Upper lobe of left lung (tissue), 6 donors: ENCODE measurements around the gene IL6ST. TPM values are rescaled to one million over a fixed set of nuclear protein-coding genes. Genes with fewer than 3 reads are reported as not detected.

Experiments used
- ATAC-seq, 2 donors: fragments of 200-7000 bp; cut with Tn5 transposase; one replicate each; pipeline ENCODE4 v1.9.1; 2022; ENCODE audit warnings: mild to moderate bottlenecking in 2 of 2, moderate library complexity in 2 of 2; ENCODE audit not compliant: low FRiP score in 2 of 2
- DNase-seq, 2 donors: peaks; one replicate each; pipeline ENCODE4 v3.0.0-alpha.2; 2019 to 2020
- H3K27ac ChIP-seq, 4 donors: fragments of 200-600 bp; sonication (generic); one replicate each; pipeline ENCODE4 v1.5.1; 2016 to 2019
- H3K27me3 ChIP-seq, 4 donors: fragments of 200-600 bp; sonication (generic); one replicate each; pipeline ENCODE4 v1.5.1; 2017 to 2019
- H3K36me3 ChIP-seq, 4 donors: fragments of 200-600 bp; sonication (generic); one replicate each; pipeline ENCODE4 v1.5.1; 2016 to 2019
- H3K4me1 ChIP-seq, 4 donors: fragments of 200-600 bp; sonication (generic); one replicate each; pipeline ENCODE4 v1.5.1; 2018 to 2019
- H3K4me3 ChIP-seq, 4 donors: fragments of 200-600 bp; sonication (generic); one replicate each; pipeline ENCODE4 v1.5.1; 2017 to 2019; ENCODE audit warnings: mild to moderate bottlenecking in 2 of 4, moderate library complexity in 1 of 4
- H3K9me3 ChIP-seq, 4 donors: fragments of 200-600 bp; sonication (generic); one replicate each; pipeline ENCODE4 v1.5.1; 2018 to 2019
- EP300 ChIP-seq, 4 donors: sonication (generic); formaldehyde crosslinking; IDR thresholded peaks; one replicate each; pipeline ENCODE4 v1.5.1; 2017; ENCODE audit warnings: antibody characterized with exemption in 4 of 4, control low read depth in 2 of 4
- POLR2A ChIP-seq, 4 donors: fragments of 450-650 bp; IDR thresholded peaks; one replicate each; pipeline ENCODE4 v1.5.1; 2016 to 2017; ENCODE audit warnings: antibody characterized with exemption in 4 of 4, mild to moderate bottlenecking in 2 of 4
- POLR2AphosphoS5 ChIP-seq, 2 donors: sonication (generic); formaldehyde crosslinking; IDR thresholded peaks; one replicate each; pipeline ENCODE4 v1.5.1; 2017; ENCODE audit warnings: antibody characterized with exemption in 2 of 2
- WGBS, 2 donors: methylation state at CpG; one replicate each; pipeline ENCODE4 v1.1.5; 2017 to 2018; 5-methylcytosine and 5-hydroxymethylcytosine counted together
- total RNA-seq, 6 donors: library from RNA; depleted of rRNA in 4 of 6; stranded (reverse); fragments of >200 nt in 4 of 6; gene quantifications; one replicate each; pipeline versions ENCODE4 v1.1.0 to v1.2.1, GENCODE V29; 2016 to 2021
- TF ChIP-seq, protein P1 (sequence below), 6 experiments: fragments of 450-650 bp in 4 of 6; fragments of 200-600 bp in 2 of 6; sonication (generic) in 2 of 6; IDR thresholded peaks; one replicate each; pipeline ENCODE4 v1.5.1; 2016 to 2019; ENCODE audit warnings: antibody characterized with exemption in 6 of 6
- donor health status: DM: no; HTN: no; CAD: no; lungs with moderate emphysema.
- donor health status: DM: no; HTN: yes; CAD: no; lungs with severe emphysema.

The IL6ST gene
- total RNA-seq, 6 donors from 2014 or later = 177 to 383 (median 300) TPM

DNA sequence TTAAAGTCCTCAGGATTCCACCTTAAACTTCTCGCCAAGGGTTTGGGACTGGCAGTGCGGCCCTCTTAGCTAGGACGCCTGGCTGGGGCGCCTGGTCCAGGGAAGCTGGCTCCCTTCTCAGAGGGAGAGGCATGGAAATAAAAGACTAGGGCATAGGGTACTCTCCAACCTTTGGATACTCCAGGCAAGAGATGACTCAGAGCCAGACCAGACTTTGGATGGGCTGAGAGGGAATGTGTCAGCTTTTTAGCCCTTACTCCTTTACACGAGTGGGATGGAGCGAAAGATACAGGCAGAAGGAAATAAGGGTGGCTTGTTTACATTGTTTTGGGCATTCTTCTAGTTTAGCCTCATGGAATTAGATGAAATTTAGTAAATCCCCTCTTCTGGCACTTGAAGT lies 95.4 kb downstream of the IL6ST start:
- Histone ChIP-seq H3K4me1 (peaks cover 0 to 8% (median 1%) of the 10 kb centered on the region in 4 donors), H3K4me3 (no peak overlapping the region)

GRCh38 chr5:55897905-55898304 lies 96.9 kb downstream of the IL6ST start:
- Histone ChIP-seq H3K36me3 (no peaks in the 10 kb centered on the region), H3K9me3 (no peaks in the 10 kb centered on the region), H3K4me3 (no peak overlapping the region), H3K27ac (no peak overlapping the region), H3K27me3 (no peaks in the 10 kb centered on the region), H3K4me1 (peaks cover 0 to 8% (median 0%) of the 10 kb centered on the region in 4 donors)
- WGBS, 2 donors = 75 to 82% methylated on average over 14 of the region's 14 CpGs
- peak in 1 of 2 donors; percentile 95 for ATAC-seq
- TF ChIP-seq POLR2AphosphoS5 (IDR thresholded peaks at IDR 0.05) = no peak
- TF ChIP-seq EP300 (IDR thresholded peaks at IDR 0.05) = no peak
- no peak for TF ChIP-seq POLR2A (IDR thresholded peaks at IDR 0.05)
- TF ChIP-seq, protein P1, sequence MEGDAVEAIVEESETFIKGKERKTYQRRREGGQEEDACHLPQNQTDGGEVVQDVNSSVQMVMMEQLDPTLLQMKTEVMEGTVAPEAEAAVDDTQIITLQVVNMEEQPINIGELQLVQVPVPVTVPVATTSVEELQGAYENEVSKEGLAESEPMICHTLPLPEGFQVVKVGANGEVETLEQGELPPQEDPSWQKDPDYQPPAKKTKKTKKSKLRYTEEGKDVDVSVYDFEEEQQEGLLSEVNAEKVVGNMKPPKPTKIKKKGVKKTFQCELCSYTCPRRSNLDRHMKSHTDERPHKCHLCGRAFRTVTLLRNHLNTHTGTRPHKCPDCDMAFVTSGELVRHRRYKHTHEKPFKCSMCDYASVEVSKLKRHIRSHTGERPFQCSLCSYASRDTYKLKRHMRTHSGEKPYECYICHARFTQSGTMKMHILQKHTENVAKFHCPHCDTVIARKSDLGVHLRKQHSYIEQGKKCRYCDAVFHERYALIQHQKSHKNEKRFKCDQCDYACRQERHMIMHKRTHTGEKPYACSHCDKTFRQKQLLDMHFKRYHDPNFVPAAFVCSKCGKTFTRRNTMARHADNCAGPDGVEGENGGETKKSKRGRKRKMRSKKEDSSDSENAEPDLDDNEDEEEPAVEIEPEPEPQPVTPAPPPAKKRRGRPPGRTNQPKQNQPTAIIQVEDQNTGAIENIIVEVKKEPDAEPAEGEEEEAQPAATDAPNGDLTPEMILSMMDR (IDR thresholded peaks at IDR 0.05) = no peak
- DNase-seq = peak in 1 of 2 donors; percentile 78

More for the DNA sequence above, 95.4 kb downstream of the IL6ST start:
- H3K9me3 ChIP-seq = no peaks in the 10 kb centered on the region
- peak in 1 of 2 donors; percentile 25 for ATAC-seq
- 96 to 99% methylated on average over 6 of the region's 6 CpGs for WGBS, 2 donors
- no peak for TF ChIP-seq EP300 (IDR thresholded peaks at IDR 0.05)
- no peak for TF ChIP-seq POLR2A (IDR thresholded peaks at IDR 0.05)
- TF ChIP-seq POLR2AphosphoS5 (IDR thresholded peaks at IDR 0.05) = no peak
- TF ChIP-seq, protein P1 (IDR thresholded peaks at IDR 0.05) = no peak
- no peaks in the 10 kb centered on the region for H3K36me3 ChIP-seq
- H3K27ac ChIP-seq = no peak overlapping the region
- DNase-seq = peak in 1 of 2 donors; percentile 13
- H3K27me3 ChIP-seq = no peaks in the 10 kb centered on the region

- Histone ChIP-seq H3K9me3 (no peaks in the 10 kb centered on the region), H3K27me3 (no peaks in the 10 kb centered on the region), H3K27ac (no peak overlapping the region), H3K36me3 (no peaks in the 10 kb centered on the region), H3K4me3 (no peak overlapping the region), H3K4me1 (peaks cover 0 to 8% (median 0%) of the 10 kb centered on the region in 4 donors)
- ATAC-seq = no peak
- 72 to 78% methylated on average over 8 of the region's 8 CpGs for WGBS, 2 donors
- TF ChIP-seq POLR2AphosphoS5 (IDR thresholded peaks at IDR 0.05) = no peak
- no peak for TF ChIP-seq POLR2A (IDR thresholded peaks at IDR 0.05)
- no peak for TF ChIP-seq EP300 (IDR thresholded peaks at IDR 0.05)
- TF ChIP-seq, protein P1 (IDR thresholded peaks at IDR 0.05) = no peak
- no peak for DNase-seq
These were observed 97.4 kb downstream of the IL6ST start for GRCh38 chr5:55897206-55897894.

GRCh38 chr5:55896663-55897062 lies 98.1 kb downstream of the IL6ST start:
- Histone ChIP-seq H3K36me3 (no peaks in the 10 kb centered on the region), H3K27ac (no peak overlapping the region), H3K27me3 (no peaks in the 10 kb centered on the region), H3K4me3 (no peak overlapping the region), H3K9me3 (no peaks in the 10 kb centered on the region), H3K4me1 (peaks cover 0 to 8% (median 0%) of the 10 kb centered on the region in 4 donors)
- ATAC-seq (no peak), DNase-seq (peak in 1 of 2 donors; percentile 41)
- WGBS, 2 donors = 46% methylated on average over 2 of the region's 2 CpGs; no CpG with 5 or more reads in 1 of the 2 donors
- TF ChIP-seq, protein P1 (IDR thresholded peaks at IDR 0.05) = no peak
- TF ChIP-seq EP300 (IDR thresholded peaks at IDR 0.05) (no peak), POLR2AphosphoS5 (IDR thresholded peaks at IDR 0.05) (no peak), POLR2A (IDR thresholded peaks at IDR 0.05) (no peak)

DNA sequence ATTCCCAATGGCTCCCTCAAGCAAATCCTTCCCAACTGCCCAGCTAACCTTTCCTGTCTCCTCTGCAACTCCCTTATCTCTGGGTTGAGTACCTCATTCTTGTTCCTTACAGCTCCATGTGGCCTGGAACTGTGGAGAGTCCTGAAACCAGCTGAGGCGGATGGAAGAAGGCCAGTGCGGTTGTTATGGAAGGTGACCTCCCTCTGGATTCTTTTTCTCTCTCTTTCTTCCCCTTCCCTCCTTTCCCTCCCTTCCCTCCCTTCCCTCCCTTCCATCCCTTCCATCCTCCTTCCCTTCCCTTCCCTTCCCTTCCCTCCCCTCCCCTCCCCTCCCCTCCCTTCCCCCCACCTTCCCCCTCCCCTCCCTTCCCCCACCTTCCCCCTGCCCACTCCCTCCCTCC lies 98.5 kb downstream of the IL6ST start:
- no peak overlapping the region for H3K27ac ChIP-seq
- no peaks in the 10 kb centered on the region for H3K9me3 ChIP-seq
- no peaks in the 10 kb centered on the region for H3K36me3 ChIP-seq
- WGBS, 2 donors = 94 to 96% methylated on average over 2 of the region's 2 CpGs
- H3K4me3 ChIP-seq = no peak overlapping the region
- TF ChIP-seq POLR2AphosphoS5 (IDR thresholded peaks at IDR 0.05) (no peak), POLR2A (IDR thresholded peaks at IDR 0.05) (no peak), EP300 (IDR thresholded peaks at IDR 0.05) (no peak)
- TF ChIP-seq, protein P1 (IDR thresholded peaks at IDR 0.05) = no peak
- no peaks in the 10 kb centered on the region for H3K27me3 ChIP-seq
- no peak for ATAC-seq
- peaks cover 0 to 8% (median 0%) of the 10 kb centered on the region in 4 donors for H3K4me1 ChIP-seq
- DNase-seq = no peak
